HG03280 (cell line): ENCODE results near the gene CD300A.
"Not testable (repeated sequence)": the region's sequence is repeated elsewhere in the genome, so short reads cannot be mapped to it uniquely, and the experiment has no call there.

Experiments
- ATAC-seq: cut with Tn5 transposase; IDR thresholded peaks from one replicate; pipeline ENCODE4 v1.9.1; 2021; ENCODE audit warnings: mild to moderate bottlenecking, moderate library complexity; ENCODE audit not compliant: unreplicated experiment

CD300A gene

GRCh38 chr17:74478420-74479100 is 12.1 kb downstream of the CD300A start:
- no peak for ATAC-seq

DNA sequence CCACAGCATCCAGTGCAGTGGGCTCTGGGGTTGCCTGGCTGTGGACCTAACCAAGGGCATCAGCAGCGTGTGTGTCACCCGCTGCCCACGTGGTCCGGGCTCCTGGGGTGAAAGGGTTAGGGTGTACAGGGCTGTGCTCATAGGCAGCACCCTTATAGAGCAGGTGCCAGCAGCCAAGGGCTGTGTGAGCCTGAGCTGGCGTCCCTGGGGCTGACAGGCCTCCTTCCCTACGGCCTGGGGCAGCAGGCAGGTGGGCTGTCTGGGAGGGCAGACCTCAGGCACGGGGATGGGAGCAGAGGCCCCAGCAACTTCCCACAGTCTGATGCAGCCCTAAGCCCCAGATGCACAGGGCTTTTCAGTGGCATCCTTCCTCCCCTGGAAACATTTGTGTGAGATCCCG is 13.9 kb downstream of the CD300A start:
- no peak for ATAC-seq

DNA sequence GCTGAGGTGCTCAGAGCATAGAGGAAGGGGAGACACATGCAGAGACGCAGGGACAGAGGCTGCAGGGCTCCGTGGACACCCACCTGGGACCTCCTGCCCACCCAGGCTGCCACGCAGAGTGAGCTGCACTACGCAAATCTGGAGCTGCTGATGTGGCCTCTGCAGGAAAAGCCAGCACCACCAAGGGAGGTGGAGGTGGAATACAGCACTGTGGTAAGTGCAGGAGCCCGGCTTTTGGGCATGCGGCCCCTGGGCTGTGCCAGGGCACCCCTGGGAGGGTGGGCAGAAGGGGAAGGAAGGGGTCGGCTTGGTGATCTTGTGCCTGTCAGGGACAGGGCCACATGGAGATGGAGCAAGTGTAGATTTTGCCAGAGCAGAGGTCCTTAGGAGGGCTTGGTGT is 15.2 kb downstream of the CD300A start:
- ATAC-seq = no peak

DNA sequence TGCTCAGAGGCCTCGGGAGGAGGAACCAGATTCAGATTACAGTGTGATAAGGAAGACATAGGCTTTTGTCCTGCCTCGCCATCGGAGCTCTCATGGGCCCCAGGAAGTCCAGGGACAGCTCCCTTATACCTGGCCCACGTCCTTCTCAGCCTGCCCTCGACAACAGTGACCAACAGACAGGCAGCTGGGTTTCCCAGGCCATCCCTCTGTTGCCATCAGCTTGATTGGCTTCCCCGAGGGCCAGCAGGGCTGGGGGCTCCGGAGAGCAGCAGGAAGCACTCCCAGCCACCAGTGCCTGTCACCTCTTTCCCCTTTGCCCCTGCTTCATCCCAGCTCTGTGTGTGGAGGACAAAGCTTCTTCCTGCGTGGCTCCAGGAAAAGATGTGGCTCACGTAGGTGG is 17.6 kb downstream of the CD300A start:
- ATAC-seq = no peak

GRCh38 chr17:74485022-74485743 is 18.7 kb downstream of the CD300A start:
- no peak for ATAC-seq

GRCh38 chr17:74485841-74486240 is 19.4 kb downstream of the CD300A start:
- ATAC-seq = no peak

- not testable (repeated sequence) for ATAC-seq
Measured at GRCh38 chr17:74488276-74488675, 21.8 kb downstream of the CD300A start.

- ATAC-seq = no peak
Measured at GRCh38 chr17:74490716-74491115, 24.3 kb downstream of the CD300A start.

DNA sequence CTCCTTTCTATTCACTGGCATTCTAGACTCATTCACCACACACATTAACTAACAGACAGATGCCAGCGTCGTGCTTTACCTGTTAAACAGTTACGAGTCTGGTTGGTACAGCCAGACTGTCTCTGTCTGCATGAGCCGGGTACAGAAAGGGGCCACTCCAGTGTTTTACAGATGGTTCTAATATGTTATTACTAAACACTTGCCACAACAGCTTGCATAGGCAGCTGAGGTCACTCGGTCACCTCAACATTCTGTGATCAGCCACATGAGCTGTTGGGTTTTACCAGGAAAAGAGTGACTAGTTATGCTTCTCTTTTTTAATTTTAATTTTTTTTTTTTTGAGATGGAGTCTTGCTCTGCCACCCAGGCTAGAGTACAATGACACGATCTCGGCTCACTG is 25.2 kb downstream of the CD300A start:
- no peak for ATAC-seq

DNA sequence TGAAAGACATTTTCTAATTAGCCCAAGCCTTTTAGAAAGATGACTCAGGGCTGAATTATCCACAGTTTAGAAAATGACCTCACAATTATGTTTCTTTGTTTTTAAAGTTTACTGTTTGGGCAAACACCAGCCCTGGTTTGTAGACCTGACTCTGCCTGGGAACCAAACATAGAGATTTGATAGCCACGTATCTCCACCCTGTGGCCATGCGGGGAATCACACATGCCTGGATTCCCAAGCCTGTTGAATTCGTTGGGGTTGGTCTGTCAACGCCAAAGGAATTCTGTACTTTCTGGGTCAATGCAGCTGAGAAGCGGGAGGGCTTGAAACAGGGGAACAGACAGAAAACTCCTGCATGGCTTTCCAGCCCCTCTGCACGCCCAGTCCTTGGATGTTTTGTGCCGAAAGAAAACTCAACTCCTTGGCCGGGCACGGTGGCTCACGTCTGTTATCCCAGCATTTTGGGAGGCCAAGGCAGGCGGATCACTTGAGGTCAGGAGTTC is 26.9 kb downstream of the CD300A start:
- ATAC-seq = no peak

DNA sequence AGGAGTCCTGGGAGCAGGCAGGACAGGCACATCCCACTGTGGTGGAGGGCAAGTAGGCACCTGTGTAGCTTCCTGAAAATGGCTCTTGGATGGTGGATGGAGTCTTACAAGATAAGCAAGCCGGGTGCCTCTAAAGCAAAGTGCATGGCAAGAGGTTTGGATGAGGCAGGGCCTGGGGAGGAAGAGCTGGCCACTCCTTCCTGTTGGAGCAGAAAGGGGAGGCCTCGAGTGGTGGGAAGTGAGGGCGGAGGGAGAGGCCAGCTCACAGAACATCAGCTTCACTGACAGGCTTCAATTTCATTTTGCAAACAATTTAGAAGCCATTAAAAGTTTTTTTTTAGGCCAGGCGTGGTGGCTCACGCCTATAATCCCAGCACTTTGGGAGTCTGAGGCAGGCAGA is 31.0 kb downstream of the CD300A start:
- ATAC-seq = no peak

DNA sequence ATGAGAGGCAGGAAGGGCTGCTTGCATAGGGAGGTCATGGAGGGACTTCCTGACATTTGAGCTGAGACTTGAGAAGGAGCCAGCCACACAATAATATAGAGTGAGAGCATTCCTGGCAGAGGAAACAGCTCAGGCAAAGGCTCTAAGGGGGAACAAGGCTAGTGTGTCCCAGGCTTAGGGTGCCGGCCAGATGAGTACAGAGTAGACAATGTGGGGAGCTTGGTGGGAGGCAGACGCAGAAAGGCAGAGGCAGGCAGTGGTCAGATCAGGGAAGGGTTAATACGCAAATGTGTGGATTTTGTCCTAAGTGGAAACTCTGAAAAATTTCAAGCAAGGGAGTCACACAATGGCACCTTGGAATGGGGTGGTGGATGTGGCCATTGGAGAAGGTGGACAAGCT is 33.6 kb downstream of the CD300A start:
- ATAC-seq = no peak

GRCh38 chr17:74502861-74503260 is 36.4 kb downstream of the CD300A start:
- no peak for ATAC-seq

- ATAC-seq = not testable (repeated sequence)
Measured at GRCh38 chr17:74503949-74504348, 37.5 kb downstream of the CD300A start.

DNA sequence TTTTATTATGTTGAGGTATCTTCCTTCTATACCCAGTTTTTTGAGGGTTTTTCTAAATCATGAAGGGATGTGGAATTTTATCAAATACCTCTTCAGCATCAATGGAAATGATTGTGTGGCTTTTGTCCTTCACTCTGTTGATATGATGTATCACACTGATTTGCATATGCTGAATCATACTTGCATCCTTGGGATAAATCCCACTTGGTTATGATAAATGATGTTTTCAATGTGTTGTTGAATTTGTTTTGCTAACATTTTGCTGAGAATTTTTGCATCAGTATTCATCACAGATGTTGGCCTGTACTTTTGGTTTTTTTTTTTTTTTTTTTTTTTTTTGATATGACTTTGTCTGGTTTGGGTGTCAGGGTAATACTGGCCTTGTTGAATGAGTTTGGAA is 41.7 kb downstream of the CD300A start:
- no peak for ATAC-seq

- no peak for ATAC-seq
Measured at GRCh38 chr17:74512036-74512435, 45.6 kb downstream of the CD300A start.

DNA sequence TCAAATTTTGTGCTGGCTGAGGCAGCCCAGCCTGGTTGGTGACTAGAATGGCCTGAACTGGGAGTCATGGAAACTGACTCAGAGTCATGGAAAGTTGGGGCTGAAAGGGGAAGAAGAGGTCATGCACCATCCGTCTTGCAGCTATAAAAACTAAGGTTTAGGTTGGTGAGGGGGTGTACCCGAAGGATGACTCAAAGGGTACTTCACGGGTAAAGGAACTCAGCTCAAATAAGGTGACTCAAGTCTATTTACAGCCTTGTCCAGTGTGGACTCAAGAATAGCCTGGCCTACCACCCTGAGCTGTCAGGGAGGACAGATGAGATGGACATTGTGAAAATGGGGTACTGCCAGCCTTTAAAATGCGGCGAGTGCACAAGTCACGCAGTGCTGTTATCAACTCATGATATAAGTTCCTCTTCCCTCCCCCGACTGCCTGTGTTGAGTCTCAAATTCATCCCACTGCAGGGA is 46.2 kb downstream of the CD300A start:
- ATAC-seq = no peak

- ATAC-seq = no peak
Measured at GRCh38 chr17:74513987-74514631, 47.7 kb downstream of the CD300A start.

DNA sequence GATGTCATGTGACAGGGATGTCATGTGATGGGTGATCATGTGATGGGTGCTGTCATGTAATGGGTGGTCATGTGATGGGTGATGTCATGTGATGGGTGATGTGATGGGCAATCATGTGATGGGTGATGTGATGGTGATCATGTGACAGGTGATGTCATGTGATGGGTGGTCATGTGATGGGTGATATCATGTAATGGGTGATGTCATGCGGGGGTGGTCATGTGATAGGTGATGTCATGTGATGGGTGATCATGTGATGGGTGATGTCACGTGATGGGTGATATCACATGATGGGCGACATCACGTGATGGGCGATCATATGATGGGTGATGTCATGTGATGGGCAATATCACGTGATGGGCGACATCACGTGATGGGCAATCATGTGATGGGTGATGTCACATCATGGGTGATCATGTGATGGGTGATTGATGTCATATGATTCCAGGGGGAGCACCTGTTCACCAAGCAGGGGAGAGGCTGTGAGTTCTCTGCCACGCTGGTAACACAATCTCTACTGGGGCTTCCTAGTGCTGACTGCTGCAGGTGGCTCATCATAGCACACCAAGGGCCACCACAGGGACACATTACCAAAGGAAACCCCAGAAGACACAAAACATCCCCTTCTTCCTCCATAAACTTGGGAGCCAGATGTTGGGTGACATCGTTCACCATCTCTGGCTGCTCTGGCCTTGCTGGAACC is 48.3 kb downstream of the CD300A start:
- no peak for ATAC-seq

DNA sequence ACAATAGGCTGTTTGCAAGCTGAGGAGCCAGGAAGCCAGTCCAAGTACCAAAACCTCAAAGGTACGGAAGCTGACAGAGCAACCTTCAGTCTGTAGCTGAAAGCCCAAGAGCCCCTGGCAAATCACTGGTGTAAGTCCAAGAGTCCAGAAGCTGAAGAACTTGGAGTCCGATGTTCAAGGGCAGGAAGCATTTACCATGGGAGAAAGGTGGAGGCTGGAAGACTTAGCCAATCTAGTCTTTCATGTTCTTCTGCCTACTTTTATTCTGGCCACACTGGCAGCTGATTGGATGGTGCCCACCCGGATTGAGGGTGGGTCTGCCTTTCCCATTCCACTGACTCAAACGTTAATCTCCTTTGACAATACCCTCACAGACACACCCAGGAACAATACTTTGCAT is 49.5 kb downstream of the CD300A start:
- ATAC-seq = no peak
